GM21723 (cell line): ENCODE measurements around the gene GSTA1.
"Not testable (repeated sequence)": the region's sequence is repeated elsewhere in the genome, so short reads cannot be mapped to it uniquely, and the experiment has no call there.

Source experiments
- ATAC-seq: cut with Tn5 transposase; IDR thresholded peaks from one replicate; pipeline ENCODE4 v1.9.1; 2021; ENCODE audit warnings: mild to moderate bottlenecking, moderate library complexity; ENCODE audit not compliant: unreplicated experiment

Gene GSTA1

DNA sequence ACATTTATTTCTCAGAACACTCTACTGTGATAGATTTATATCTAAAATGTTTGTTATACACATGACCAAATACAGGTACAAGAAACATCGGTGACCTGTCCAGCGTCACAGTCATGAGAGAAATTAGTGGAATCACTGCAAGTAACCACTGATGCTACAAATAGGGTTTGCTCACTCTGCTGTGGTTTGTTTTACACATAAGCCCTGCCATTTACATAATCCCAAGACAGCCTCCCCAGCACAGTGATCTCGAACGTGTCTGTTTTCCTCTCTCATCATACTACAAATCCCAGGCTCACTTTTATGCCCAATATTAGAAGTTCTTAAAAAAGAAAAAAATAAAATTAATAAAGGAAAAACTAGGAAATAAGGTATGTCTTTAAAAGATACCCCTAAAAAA is 6.2 kb upstream of the GSTA1 start:
- ATAC-seq: not testable (repeated sequence)

DNA sequence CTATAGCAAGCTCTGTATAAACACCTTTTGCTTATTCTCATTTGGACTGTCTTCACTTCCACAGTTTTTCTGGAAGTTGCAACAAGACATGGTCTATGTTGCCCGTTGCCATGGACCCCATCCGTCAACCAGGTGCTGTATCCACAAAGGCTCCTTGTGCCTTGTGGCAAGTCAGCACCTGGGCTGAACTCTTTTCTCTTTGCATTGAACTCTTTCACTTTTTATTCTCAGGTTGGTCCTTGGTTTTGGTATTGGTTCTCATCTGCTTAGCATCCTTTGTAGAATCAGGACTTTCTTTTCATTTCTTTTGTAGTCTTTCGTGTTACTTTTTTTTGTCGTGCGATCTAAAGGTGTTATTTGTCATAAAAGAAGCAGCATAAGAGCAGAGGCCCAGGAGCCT is 5.0 kb upstream of the GSTA1 start:
- no peak for ATAC-seq

DNA sequence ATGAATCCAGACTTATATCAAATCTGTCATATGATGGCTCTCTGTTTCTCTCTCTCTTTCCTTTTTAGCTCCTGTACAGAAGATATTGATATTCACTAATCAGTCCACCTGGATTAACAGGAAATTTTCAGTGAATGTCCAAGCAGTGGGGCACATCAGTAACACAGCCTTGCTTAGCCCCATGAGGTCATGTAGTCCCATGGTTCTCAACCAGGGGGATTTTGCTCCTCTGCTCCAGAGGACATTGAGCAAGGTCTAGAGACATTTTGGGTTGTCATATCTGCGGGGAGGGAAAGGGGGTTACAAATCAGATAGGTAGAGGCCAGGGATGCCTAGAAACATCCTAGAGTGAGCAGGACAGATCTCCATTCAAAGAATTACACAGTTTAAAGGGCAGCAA is 810 bp downstream of the GSTA1 start:
- ATAC-seq: no peak

DNA sequence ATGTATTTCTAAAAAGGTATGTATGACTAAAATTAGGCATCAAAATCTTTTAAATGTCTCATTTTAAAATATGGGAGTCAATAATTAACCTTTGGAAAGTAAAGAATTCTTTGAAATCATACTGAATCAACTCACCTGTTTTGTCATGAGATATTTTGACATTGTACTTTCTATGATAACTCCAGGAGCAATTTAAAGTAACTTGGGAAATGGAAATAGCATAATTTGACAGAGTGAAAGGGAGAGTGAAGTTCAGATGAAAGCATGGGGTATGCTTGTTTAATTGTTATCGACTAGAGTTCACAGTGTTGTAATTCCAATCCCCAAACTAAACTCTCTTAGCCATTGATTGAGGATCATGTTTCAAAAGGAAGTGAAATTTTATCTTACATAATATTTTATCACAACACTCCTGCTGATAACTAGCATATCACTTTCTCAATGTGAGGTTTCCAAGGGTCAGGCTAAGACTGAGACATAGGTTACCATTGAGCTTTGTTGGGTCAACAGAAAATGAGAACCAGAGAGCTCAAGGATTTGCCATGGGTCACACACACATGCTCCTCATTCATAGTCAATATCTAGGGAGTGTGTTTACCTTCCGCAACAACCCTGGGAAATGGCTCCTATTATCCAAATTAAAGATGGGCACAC is 2.3 kb downstream of the GSTA1 start:
- no peak for ATAC-seq

DNA sequence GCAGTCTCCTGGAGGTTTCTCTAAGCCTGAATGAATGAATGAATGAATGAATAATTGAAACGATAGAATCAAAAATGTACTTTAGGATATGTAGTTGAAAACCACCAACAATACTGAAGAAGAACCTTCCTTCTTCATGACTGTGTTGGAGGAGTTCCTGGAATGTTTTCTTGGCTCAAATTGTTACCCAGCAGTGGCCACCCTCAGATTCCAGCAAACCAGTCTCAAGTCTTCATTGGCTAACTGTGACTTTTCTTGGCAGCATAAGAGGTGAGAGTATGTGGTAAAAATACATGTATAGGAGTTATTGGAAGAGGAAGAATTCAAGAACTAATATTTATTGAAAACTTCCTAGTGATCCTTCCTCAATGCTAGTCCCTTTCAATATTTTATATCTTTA is 4.3 kb downstream of the GSTA1 start:
- not testable (repeated sequence) for ATAC-seq

DNA sequence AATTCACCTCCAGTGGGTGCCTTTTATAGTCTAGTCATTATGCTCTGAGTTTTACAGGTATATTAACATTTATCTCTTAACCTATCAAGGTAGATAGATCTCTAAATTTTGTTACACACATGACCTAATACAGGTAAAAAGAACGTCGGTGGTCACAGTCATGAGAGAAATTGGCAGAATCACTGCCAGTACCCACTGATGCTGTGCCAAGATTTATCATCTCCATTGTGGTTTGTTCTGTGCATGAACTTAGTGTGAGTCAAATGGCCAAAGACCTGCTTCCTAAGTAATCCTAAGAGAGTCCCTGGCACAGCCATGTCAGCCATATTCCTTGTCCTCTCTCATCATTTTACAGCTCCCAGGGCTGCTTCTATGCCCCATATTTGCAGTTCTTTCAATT is 9.2 kb downstream of the GSTA1 start:
- ATAC-seq: not testable (repeated sequence)

DNA sequence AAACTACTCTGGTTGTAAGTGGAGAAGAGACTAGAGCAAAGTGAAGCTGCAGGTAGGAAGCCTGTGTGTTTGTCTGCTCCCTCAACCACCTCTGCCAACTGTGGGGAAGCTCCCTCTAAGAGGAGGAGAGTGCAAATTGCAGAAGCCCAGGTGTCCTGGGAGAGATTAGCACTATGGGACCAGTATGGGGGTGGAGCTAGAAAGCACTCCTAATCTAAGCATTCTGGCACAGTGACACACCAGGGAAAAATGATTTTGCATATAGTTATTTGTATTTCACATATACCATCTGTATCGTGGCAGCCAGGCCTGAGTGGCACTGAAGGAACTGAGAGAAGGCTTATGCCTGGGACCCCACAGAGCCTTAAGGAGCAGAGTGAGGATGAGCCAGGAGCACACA is 12.8 kb downstream of the GSTA1 start:
- no peak for ATAC-seq

DNA sequence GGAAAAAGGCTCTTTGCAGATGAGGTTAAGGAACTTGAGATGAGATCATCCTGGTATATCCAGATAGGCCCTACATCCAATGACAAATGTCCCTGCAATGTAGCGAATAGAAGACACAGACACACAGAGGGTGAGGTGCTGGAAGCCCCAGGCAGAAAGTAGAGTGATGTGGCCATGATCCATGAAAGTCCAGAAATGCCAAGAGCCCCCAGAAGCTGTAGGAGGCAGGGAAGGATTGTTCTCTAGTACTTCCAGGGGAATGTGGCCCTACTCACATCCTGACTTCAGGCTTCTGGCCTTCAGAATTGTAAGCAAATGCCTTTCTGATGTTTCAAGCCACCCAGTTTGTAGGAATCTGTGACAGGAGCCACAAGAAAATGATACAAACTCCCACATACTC is 14.0 kb downstream of the GSTA1 start:
- not testable (repeated sequence) for ATAC-seq

DNA sequence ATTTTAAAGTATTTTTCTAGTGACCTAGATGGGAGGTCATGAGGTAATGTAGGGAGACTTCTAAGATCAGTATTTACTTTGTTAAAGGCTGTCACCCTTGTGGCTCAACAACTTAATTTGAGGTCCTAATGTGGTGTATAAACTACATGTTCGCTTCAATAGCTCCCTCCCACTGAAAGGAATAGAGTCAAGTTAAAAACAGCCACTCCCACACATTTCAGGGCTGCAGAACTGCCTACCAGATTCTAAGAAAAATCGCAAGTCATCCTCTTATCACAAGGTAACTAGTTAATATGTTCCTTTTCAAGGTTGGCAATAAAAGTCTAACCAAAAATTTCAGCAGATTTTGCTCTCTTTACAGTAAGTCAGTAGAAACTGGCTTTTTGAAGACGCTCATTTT is 15.1 kb downstream of the GSTA1 start:
- no peak for ATAC-seq

DNA sequence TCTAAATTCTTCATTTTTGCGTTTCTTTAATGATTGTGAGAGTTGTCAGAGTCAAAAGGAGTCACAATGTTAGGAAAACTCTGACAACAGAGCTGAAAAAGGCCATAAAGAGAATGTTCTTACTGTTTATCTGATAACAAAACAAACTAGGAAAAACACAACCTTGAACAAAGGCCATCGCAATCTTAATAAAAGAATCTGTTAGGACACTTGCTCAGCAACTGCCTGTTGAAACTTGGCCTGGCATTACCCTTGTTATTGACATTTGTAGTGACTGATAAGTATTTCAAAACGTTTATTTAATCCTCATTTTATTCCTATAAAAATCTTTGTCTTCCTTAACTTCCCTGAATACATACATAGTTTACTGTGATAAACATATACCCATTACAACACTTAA is 15.7 kb downstream of the GSTA1 start:
- ATAC-seq: no peak

DNA sequence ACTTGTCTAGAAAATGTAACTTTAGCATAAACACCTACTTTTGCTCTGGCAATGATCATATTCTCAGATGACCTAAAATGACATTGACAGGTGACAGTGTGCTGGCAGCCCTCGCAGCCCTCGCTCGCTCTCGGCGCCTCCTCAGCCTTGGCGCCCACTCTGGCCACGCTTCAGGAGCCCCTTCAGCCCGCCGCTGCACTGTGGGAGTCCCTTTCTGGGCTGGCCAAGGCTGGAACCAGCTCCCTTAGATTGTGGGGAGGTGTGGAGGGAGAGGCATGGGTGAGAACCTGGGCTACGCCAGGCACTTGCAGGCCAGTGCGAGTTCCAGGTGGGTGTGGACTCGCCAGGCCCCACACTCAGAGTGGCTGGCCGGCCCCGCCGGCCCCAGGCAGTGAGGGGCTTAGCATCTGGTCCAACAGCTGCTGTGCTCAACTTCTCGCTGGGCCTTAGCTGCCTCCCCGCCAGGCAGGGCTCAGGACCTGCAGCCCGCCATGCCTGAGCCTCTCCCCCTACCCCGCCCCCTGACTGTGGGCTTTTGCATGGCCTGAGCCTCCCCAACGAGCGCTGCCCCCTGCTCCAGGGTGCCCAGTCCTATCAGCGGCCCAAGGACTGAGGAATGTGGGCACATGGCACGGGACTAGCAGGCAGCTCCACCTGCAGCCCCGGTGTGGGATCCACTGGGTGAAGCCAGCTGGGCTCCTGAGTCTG is 17.2 kb downstream of the GSTA1 start:
- ATAC-seq: no peak

DNA sequence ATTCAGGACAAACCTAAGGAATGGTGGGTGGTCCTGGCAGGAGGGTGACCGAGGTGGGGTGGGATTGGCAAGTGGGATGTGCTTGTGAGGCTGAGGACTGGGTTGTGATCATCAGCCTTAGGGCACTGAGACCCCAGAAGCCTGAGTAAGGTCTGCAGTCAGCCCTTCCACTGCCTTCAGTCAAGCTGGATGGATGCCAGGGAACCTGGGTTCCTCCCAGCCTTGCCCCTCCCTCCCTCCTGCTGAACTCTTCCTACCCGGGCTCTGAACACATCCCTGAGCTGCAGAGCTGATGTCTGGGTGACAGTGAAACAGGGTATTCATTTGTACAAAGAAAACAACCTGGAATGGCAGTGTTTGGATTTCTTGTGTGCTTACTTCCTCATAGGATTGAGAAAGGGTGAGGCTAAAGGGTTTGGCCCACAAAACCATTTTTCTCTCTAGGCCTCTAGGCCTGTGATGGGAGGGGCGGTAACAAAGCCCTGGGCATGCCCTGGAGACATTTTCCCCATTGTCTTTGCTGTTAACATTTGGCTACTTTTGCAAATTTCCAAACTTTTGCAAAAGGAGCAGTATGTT is 20.8 kb downstream of the GSTA1 start:
- not testable (repeated sequence) for ATAC-seq

DNA sequence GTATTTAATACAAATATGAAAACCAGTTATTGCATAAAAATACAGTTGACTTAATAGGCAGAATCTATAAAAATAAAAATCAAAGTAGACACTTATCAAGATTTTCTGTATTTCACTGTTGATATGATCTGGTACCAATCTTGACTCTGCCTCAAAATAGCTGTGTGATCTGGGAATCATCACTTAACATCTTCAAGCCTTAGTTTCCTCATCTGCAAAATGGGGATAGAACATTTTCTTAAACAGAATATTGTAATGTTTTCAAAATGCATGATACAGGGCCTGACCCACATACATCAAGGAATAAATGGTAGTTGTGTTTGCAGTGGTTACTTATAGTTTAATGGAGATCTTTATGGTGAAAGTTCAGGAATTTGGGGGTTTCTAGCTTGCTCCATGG is 21.4 kb downstream of the GSTA1 start:
- ATAC-seq: not testable (repeated sequence)

DNA sequence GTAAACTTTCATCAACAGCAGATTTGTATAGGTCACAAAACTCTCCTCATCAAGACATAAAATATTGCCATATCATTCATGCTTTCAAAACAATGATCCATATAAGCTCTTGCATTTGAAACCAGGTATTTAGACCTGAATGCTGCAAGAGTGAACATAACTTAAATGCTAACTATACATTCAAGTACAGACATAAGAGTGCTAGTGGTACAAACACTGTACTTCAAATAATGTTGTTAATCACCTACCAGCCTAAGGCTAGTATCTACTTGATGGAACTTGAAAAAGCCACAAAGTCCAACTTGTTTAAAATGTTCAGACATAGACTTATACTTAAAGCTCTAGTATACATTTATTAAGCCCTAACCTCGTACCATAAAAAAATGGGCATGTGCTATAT is 24.4 kb downstream of the GSTA1 start:
- ATAC-seq: no peak

DNA sequence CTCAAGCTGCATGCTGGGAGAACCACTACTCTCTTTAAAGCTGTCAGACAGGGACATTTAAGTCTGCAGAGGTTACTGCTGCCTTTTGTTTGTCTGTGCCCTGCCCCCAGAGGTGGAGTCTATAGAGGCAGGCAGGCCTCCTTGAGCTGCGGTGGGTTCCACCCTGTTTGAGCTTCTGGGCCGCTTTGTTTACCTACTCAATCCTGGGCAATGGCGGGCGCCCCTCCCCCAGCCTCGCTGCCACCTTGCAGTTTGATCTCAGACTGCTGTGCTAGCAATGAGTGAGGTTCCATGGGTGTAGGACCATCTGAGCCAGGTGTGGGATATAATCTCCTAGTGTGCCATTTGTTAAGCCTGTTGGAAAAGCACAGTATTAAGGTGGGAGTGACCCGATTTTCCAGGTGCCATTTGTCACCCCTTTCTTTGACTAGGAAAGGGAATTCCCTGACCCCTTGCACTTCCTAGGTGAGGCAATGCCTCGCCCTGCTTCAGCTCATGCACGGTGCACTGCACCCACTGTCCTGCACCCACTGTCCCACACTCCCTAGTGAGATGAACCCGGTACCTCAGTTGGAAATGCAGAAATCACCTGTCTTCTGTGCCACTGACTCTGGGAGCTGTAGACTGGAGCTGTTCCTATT is 26.8 kb downstream of the GSTA1 start:
- not testable (repeated sequence) for ATAC-seq

DNA sequence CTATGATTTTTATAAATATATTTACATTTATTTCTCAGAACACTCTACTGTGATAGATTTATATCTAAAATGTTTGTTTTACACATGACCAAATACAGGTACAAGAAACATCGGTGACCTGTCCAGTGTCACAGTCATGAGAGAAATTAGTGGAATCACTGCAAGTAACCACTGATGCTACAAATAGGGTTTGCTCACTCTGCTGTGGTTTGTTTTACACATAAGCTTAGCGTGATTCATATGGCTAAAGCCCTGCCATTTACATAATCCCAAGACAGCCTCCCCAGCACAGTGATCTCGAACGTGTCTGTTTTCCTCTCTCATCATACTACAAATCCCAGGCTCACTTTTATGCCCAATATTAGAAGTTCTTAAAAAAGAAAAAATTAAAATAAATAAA is 34.2 kb downstream of the GSTA1 start:
- not testable (repeated sequence) for ATAC-seq

DNA sequence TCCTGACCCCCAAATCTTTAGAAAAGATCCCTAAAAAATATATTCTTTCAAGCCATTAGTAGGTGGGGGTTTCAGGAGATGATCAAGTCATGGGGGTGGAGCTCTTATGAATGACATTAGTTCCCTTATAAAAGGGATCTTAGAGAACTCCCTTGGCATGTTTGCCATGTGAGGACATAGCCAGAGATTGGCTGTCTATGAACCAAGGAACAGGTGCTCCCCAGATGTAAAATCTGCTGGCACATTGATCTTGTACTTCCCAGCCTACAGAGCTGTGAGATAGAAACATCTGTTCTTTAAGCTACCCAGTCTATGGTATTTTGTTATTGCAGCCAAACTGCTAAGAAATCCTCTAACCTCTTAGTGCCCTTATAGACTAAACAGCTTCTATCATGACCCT is 36.0 kb downstream of the GSTA1 start:
- ATAC-seq: not testable (repeated sequence)

DNA sequence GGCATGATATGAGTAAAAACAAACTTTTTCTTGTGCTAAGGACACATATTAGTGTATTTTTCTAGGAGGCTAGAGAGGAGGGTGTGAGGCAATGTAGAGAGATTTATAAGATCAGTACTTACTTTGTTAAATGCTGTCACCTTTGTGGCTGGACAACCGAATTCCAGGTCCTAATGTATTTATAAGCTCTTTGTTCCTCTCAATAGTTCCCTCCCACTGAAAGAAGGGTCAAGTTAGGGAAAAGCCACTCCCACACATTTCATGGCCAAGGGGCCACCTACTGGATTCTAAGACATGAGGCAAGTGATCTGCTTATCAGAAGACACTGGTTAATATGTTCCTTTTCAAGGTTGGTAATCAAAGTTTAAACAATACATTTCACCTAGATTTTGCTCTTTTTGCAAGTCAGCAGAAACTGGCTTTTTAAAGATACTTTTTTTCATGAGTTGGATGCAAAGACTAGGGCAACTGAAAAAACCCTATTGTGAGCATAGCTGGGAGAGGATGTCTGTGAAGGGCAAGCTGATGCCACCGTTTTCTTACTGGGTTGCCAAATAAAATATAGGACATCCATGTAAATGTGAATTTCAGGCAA is 40.2 kb downstream of the GSTA1 start, which contains the start of gene GSTA2:
GSTA2 (minus strand) TSS at position 154 of the 595 bp plus-strand sequence. CDS start 5,528 bp downstream, outside the sequence.
- ATAC-seq: not testable (repeated sequence)

DNA sequence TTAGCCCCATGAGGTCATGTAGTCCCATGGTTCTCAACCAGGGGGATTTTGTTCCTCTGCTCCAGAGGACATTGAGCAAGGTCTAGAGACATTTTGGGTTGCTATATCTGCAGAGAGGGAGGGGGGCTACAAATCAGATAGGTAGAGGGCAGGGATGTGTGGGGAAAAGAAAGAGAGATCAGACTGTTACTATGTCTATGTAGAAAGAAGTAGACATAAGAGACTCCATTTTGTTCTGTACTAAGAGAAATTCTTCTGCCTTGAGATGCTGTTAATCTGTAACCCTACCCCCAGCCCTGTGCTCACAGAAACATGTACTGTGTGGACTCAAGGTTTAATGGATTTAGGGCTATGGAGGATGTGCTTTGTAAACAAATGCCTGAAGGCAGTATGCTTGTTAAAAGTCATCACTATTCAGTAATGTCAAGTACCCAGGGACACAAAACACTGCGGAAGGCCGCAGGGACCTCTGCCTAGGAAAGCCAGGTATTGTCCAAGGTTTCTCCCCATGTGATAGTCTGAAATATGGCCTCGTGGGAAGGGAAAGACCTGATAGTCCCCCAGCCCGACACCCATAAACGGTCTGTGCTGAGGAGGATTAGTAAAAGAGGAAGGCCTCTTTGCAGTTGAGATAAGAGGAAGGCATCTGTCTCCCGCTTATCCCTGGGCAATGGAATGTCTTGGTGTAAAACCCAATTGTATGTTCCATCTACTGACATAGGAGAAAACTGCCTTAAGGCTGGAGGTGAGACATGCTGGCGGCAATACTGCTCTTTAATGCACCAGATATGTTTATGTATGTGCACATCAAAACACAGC is 41.7 kb downstream of the GSTA1 start:
- not testable (repeated sequence) for ATAC-seq

DNA sequence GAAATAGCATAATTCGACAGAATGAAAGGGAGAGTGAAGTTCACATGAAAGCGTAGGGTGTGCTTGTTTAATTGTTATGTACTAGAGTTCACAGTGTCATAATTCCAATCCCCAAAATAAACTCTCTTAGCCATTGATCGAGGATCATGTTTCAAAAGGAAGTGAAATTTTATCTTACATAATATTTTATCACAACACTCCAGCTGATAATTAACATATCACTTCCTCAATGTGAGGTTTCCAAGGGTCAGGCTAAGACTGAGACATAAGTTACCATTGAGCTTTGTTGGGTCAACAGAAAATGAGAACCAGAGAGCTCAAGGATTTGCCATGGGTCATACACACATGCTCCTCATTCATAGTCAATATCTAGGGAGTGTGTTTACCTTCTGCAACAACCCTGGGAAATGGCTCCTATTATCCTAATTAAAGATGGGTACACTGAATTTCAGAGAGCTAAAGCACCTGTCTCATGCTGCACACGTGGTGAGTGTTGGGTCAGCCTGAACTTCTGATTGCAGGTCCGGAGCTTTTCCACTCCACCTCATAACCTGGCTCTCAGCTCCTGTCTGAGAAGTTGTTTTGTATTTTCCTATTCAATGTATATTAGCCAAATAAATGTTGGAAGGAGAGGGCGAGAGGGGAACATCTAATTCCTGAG is 43.4 kb downstream of the GSTA1 start:
- ATAC-seq: no peak
